MM.1S (cell line): ENCODE data around the gene NUP214.
"Not testable (repeated sequence)": the region's sequence is repeated elsewhere in the genome, so short reads cannot be mapped to it uniquely, and the experiment has no call there.

Source experiments
- DNase-seq: peaks from one replicate; pipeline ENCODE4 v3.0.0-alpha.2; 2015
- H2AFZ ChIP-seq: fragments of 300-600 bp; sonication (generic); 2 replicates; pipeline ENCODE4 v1.6.0; 2016; ENCODE audit warnings: antibody characterized with exemption, low read length
- H3F3A ChIP-seq: fragments of 300-600 bp; sonication (generic); 2 replicates; pipeline ENCODE4 v1.6.1; 2016; ENCODE audit warnings: mild to moderate bottlenecking, antibody characterized with exemption, low read length, moderate library complexity, mixed read lengths; ENCODE audit not compliant: insufficient read depth
- H3K27ac ChIP-seq: fragments of 300-600 bp; sonication (generic); 2 replicates; pipeline ENCODE4 v1.5.1; 2016; ENCODE audit warnings: mild to moderate bottlenecking, low read length
- H3K27me3 ChIP-seq: fragments of 300-600 bp; sonication (generic); replicated peaks from 2 replicates; pipeline ENCODE4 v1.6.0; 2016; ENCODE audit warnings: low read length; ENCODE audit not compliant: insufficient read depth
- H3K36me3 ChIP-seq: fragments of 300-600 bp; sonication (generic); replicated peaks from 2 replicates; pipeline ENCODE4 v1.6.1; 2016; ENCODE audit warnings: mild to moderate bottlenecking, low read length, mixed read lengths; ENCODE audit not compliant: insufficient read depth
- H3K4me1 ChIP-seq: fragments of 300-600 bp; sonication (generic); 2 replicates; pipeline ENCODE4 v1.6.1; 2016; ENCODE audit warnings: low read length, mixed read lengths
- H3K4me2 ChIP-seq: fragments of 300-600 bp; sonication (generic); 2 replicates; pipeline ENCODE4 v1.6.0; 2016; ENCODE audit warnings: low read depth, low read length
- H3K4me3 ChIP-seq: fragments of 300-600 bp; sonication (generic); 2 replicates; pipeline ENCODE4 v1.5.1; 2016; ENCODE audit warnings: low read length, mixed read lengths
- H3K79me2 ChIP-seq: fragments of 300-600 bp; sonication (generic); 2 replicates; pipeline ENCODE4 v1.6.1; 2016; ENCODE audit warnings: mixed run types, low read length, mixed read lengths
- H3K9ac ChIP-seq: fragments of 300-600 bp; sonication (generic); 2 replicates; pipeline ENCODE4 v1.6.1; 2016; ENCODE audit warnings: low read length, mixed read lengths
- H3K9me2 ChIP-seq: fragments of 300-600 bp; sonication (generic); replicated peaks from 2 replicates; pipeline ENCODE4 v1.6.1; 2016; ENCODE audit warnings: mild to moderate bottlenecking, low read length, mixed read lengths; ENCODE audit not compliant: insufficient read depth
- H3K9me3 ChIP-seq: fragments of 300-600 bp; sonication (generic); replicated peaks from 2 replicates; pipeline ENCODE4 v1.6.1; 2016; ENCODE audit warnings: mild to moderate bottlenecking, low read length, mixed read lengths; ENCODE audit not compliant: insufficient read depth
- H4K20me1 ChIP-seq: fragments of 300-600 bp; sonication (generic); 2 replicates; pipeline ENCODE4 v1.6.1; 2016; ENCODE audit warnings: mild to moderate bottlenecking, low read length, moderate library complexity, mixed read lengths; ENCODE audit not compliant: insufficient read depth
- CTCF ChIP-seq: fragments of 300-600 bp; sonication (generic); IDR thresholded peaks from 2 replicates; pipeline ENCODE4 v1.5.1; 2016; ENCODE audit warnings: antibody characterized with exemption, low read length, mixed read lengths
- EZH2 ChIP-seq: fragments of 300-600 bp; sonication (generic); optimal IDR thresholded peaks from 2 replicates; pipeline ENCODE3; 2017; ENCODE audit warnings: low read depth, mild to moderate bottlenecking, antibody characterized with exemption, low read length, mixed read lengths
- EZH2phosphoT487 ChIP-seq: fragments of 300-600 bp; sonication (generic); IDR thresholded peaks from 2 replicates; pipeline ENCODE4 v1.6.1; 2018; ENCODE audit warnings: antibody characterized with exemption, low read length

The NUP214 gene

GRCh38 chr9:131097948-131098278 is 27.5 kb upstream of the NUP214 start:
- peaks cover 58% of the 10 kb centered on the region for H3K27me3 ChIP-seq
- no peak overlapping the region for H3K9ac ChIP-seq
- DNase-seq: no peak

GRCh38 chr9:131098391-131099101 is 26.8 kb upstream of the NUP214 start:
- peaks cover 4% of the 10 kb centered on the region; the same call in 1 of the 2 replicates for H3K4me1 ChIP-seq
- no peaks in the 10 kb centered on the region for H3K79me2 ChIP-seq
- H3K9me3 ChIP-seq: no peaks in the 10 kb centered on the region
- no peaks in the 10 kb centered on the region for H4K20me1 ChIP-seq
- no peak overlapping the region for H3K9ac ChIP-seq
- H3K36me3 ChIP-seq: no peaks in the 10 kb centered on the region
- peaks cover 53% of the 10 kb centered on the region for H3K27me3 ChIP-seq
- no peak overlapping the region for H3K4me3 ChIP-seq
- DNase-seq: no peak
- no peak overlapping the region for H3K4me2 ChIP-seq
- no peaks in the 10 kb centered on the region for H3F3A ChIP-seq
- H2AFZ ChIP-seq: no peak overlapping the region
- H3K27ac ChIP-seq: no peak overlapping the region
- H3K9me2 ChIP-seq: no peaks in the 10 kb centered on the region
- TF ChIP-seq EZH2: no peak
- no peak for TF ChIP-seq CTCF
- TF ChIP-seq EZH2phosphoT487: no peak

More at GRCh38 chr9:131097948-131098278, 27.5 kb upstream of the NUP214 start:
- Histone ChIP-seq H2AFZ (no peak overlapping the region), H3K79me2 (no peaks in the 10 kb centered on the region), H3K9me2 (no peaks in the 10 kb centered on the region), H3K9me3 (no peaks in the 10 kb centered on the region), H3F3A (no peaks in the 10 kb centered on the region), H3K4me2 (no peak overlapping the region), H3K4me1 (peaks cover 4% of the 10 kb centered on the region; the same call in 1 of the 2 replicates), H3K4me3 (no peak overlapping the region), H4K20me1 (no peaks in the 10 kb centered on the region), H3K36me3 (no peaks in the 10 kb centered on the region), H3K27ac (no peak overlapping the region)
- TF ChIP-seq CTCF (no peak), EZH2phosphoT487 (no peak), EZH2 (no peak)

GRCh38 chr9:131099102-131099606 is 26.2 kb upstream of the NUP214 start:
- Histone ChIP-seq H3K9ac (no peak overlapping the region), H3K4me2 (no peak overlapping the region)
- no peak for DNase-seq

GRCh38 chr9:131099845-131100244 is 25.5 kb upstream of the NUP214 start:
- Histone ChIP-seq H2AFZ (peak overlapping the region; percentile 78), H3K27me3 (peaks cover 50% of the 10 kb centered on the region), H3K4me2 (peak overlapping the region; percentile 64; the same call in 1 of the 2 replicates)
- not testable (repeated sequence) for H3K79me2 ChIP-seq, H3K9me3 ChIP-seq, H4K20me1 ChIP-seq, H3K4me3 ChIP-seq, DNase-seq, H3K27ac ChIP-seq, H3K36me3 ChIP-seq, H3K9me2 ChIP-seq, H3F3A ChIP-seq, H3K9ac ChIP-seq, H3K4me1 ChIP-seq

More at GRCh38 chr9:131099102-131099606, 26.2 kb upstream of the NUP214 start:
- Histone ChIP-seq H3K79me2 (no peaks in the 10 kb centered on the region), H3K4me1 (peaks cover 4% of the 10 kb centered on the region; the same call in 1 of the 2 replicates), H3F3A (no peaks in the 10 kb centered on the region), H3K4me3 (no peak overlapping the region), H3K27me3 (peaks cover 50% of the 10 kb centered on the region), H3K9me3 (no peaks in the 10 kb centered on the region), H4K20me1 (no peaks in the 10 kb centered on the region), H3K27ac (no peak overlapping the region), H3K9me2 (no peaks in the 10 kb centered on the region), H3K36me3 (no peaks in the 10 kb centered on the region), H2AFZ (no peak overlapping the region)
- TF ChIP-seq CTCF (no peak), EZH2phosphoT487 (no peak), EZH2 (no peak)
